ENCODE measurements around the gene TTC13. TPM values are rescaled to one million over a fixed set of nuclear protein-coding genes. Genes with fewer than 3 reads are reported as not detected.

The TTC13 gene
- total RNA-seq, 3 donors from 2014 or later (not counting 1 experiment from before 2014, with no cell fraction given), result 72.4 to 90.1 (median 80.4) TPM

DNA sequence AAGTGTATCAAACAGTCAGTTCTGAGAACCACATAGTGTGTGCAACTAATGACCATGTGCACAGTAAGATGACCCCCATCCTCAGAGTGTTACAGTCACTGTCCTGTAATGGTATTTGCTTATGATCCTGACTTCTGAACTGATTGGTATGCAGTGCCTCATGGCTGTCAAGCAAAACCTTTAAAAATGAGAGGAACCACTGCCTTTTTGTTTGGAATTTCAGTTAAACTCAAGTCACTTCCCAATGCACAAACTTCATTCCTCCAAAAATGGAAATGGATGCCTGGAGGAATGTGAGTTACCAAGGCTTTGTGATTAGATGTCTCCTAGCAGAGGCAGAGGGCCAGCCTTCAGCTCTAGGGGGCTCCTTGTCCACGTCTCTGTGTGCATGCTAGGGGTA is 120.8 kb downstream of the TTC13 start:
- WGBS (ENCODE audit: insufficient coverage), result 80% methylated on average over 1 of the region's 1 CpG
- no peak overlapping the region for H3K4me3 Mint-ChIP-seq
- no peaks in the 10 kb centered on the region for H3K36me3 ChIP-seq (ENCODE audit: control insufficient read depth, insufficient read depth, low read length)
- H3K4me1 ChIP-seq (ENCODE audit: control insufficient read depth, insufficient read depth, low read length), result no peaks in the 10 kb centered on the region
- no peaks in the 10 kb centered on the region for H3K9me3 ChIP-seq (ENCODE audit: control insufficient read depth, insufficient read depth, low read length)
- H3K36me3 Mint-ChIP-seq, result no peaks in the 10 kb centered on the region
- no peaks in the 10 kb centered on the region for H3K27me3 ChIP-seq (ENCODE audit: control insufficient read depth, insufficient read depth, low read length)
- TF ChIP-seq, protein P1, sequence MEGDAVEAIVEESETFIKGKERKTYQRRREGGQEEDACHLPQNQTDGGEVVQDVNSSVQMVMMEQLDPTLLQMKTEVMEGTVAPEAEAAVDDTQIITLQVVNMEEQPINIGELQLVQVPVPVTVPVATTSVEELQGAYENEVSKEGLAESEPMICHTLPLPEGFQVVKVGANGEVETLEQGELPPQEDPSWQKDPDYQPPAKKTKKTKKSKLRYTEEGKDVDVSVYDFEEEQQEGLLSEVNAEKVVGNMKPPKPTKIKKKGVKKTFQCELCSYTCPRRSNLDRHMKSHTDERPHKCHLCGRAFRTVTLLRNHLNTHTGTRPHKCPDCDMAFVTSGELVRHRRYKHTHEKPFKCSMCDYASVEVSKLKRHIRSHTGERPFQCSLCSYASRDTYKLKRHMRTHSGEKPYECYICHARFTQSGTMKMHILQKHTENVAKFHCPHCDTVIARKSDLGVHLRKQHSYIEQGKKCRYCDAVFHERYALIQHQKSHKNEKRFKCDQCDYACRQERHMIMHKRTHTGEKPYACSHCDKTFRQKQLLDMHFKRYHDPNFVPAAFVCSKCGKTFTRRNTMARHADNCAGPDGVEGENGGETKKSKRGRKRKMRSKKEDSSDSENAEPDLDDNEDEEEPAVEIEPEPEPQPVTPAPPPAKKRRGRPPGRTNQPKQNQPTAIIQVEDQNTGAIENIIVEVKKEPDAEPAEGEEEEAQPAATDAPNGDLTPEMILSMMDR (IDR thresholded peaks at IDR 0.05), result no peak
- no peak overlapping the region for H3K4me3 ChIP-seq (ENCODE audit: low read length)
- no peak overlapping the region for H3K27ac Mint-ChIP-seq
- DNase-seq (no peak), ATAC-seq (no peak)
- H3K4me1 Mint-ChIP-seq, result no peaks in the 10 kb centered on the region
- intact Hi-C loops (cut with micrococcal nuclease), result no loop called here
- H3K9me3 Mint-ChIP-seq, result no peaks in the 10 kb centered on the region
- no peaks in the 10 kb centered on the region for H3K27me3 Mint-ChIP-seq (ENCODE audit: low read depth in 2 of 2)
- no peak overlapping the region for H3K27ac ChIP-seq (ENCODE audit: low read length)

DNA sequence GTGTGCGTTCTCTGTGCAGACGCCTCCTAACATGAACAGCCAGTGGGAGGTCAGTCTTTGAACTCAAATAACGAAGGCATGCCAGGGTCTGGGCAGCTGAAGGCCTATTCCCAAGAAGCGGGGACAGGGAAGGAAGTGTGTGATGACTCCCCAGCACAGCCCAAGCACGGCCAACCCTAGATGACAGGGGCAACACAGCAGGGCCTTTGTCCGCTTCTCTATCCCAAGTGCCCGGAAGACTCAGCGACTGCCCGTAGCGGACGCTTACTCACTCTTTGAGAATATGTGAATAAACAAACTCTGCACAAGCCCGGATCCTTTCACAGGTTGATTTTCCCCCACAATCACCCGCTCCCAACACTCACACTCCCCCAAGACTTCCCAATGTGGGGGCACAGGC is 121.6 kb downstream of the TTC13 start:
- Mint-ChIP-seq H3K4me3 (no peak overlapping the region), H3K9me3 (no peaks in the 10 kb centered on the region), H3K27ac (no peak overlapping the region), H3K4me1 (no peaks in the 10 kb centered on the region), H3K36me3 (no peaks in the 10 kb centered on the region), H3K27me3 (ENCODE audit: low read depth in 2 of 2) (no peaks in the 10 kb centered on the region)
- Histone ChIP-seq H3K4me1 (ENCODE audit: control insufficient read depth, insufficient read depth, low read length) (no peaks in the 10 kb centered on the region), H3K9me3 (ENCODE audit: control insufficient read depth, insufficient read depth, low read length) (no peaks in the 10 kb centered on the region), H3K4me3 (ENCODE audit: low read length) (no peak overlapping the region), H3K27me3 (ENCODE audit: control insufficient read depth, insufficient read depth, low read length) (no peaks in the 10 kb centered on the region), H3K27ac (ENCODE audit: low read length) (no peak overlapping the region), H3K36me3 (ENCODE audit: control insufficient read depth, insufficient read depth, low read length) (no peaks in the 10 kb centered on the region)
- intact Hi-C loops (cut with micrococcal nuclease), result no loop called here
- DNase-seq, result no peak
- ATAC-seq, result no peak
- TF ChIP-seq, protein P1 (IDR thresholded peaks at IDR 0.05), result no peak
- WGBS (ENCODE audit: insufficient coverage), result 96% methylated on average over 13 of the region's 13 CpGs

Other genes with a start within 250 kb of the TTC13 start
- not detected for gene CAPN9, start 231.5 kb downstream of the TTC13 start, total RNA-seq
- gene C1orf198, start 110.3 kb downstream of the TTC13 start, total RNA-seq, result 1 to 10 TPM; 2.4 to 3.2 (median 3.1) TPM
- 1 to 10 TPM; 7.2 to 7.6 (median 7.3) TPM for gene ARV1, start 233 bp upstream of the TTC13 start, total RNA-seq
- 1 to 10 TPM; 1.4 to 2.5 (median 2.0) TPM for gene FAM89A, start 61.4 kb upstream of the TTC13 start, total RNA-seq
- gene TRIM67, start 183.2 kb upstream of the TTC13 start, total RNA-seq, result not detected

Data from natural killer cell (primary cell).